ENCODE data around the gene TMEM121.

DNA sequence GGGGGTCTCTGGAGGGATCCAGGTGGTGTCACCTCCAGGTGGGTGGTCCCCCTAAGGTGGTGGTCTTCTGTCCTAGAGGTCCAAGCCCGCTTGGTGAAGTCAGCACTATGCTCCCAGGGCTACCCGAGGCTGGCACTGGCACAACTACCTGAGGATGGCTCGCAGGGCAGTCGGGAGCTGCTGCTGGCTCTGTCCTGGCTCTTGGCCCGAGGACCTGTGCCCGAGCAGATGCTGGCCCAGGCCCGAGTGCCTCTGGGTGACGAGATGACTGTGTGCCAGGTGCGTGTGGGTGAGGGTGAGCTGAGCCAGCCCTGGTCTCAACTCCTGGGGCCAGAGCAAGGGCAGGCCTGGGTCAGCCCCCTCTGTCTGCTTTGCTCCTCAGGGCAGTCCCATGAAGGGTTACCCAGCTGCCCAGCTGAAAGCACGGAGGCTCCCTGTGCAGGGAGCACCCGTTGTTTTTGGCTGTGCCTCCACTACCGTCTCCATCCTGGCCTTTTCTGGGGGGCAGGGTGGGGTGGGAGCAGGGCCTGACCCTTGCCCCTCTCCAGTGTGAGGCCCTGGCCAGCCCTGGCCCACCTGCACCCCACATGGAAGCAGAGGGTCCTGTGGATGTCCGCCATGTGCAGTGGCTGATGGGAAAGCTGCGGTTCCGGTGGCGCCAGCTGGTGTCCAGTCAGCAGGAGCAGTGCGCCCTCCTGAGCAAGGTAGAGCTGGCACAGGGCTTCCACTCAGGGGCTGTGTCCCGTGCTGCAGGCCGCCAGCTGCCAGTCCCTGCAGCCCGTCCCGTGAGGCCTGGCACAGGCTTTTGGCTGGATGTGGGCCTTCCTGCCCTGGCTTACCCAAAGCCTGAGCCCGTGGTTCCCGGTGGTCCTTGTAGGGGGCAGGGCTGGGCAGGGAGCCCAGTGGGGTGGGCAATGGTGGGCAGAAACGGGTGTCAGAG lies 34.1 kb upstream of the TMEM121 start:
- TF ChIP-seq, protein P1, sequence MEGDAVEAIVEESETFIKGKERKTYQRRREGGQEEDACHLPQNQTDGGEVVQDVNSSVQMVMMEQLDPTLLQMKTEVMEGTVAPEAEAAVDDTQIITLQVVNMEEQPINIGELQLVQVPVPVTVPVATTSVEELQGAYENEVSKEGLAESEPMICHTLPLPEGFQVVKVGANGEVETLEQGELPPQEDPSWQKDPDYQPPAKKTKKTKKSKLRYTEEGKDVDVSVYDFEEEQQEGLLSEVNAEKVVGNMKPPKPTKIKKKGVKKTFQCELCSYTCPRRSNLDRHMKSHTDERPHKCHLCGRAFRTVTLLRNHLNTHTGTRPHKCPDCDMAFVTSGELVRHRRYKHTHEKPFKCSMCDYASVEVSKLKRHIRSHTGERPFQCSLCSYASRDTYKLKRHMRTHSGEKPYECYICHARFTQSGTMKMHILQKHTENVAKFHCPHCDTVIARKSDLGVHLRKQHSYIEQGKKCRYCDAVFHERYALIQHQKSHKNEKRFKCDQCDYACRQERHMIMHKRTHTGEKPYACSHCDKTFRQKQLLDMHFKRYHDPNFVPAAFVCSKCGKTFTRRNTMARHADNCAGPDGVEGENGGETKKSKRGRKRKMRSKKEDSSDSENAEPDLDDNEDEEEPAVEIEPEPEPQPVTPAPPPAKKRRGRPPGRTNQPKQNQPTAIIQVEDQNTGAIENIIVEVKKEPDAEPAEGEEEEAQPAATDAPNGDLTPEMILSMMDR (IDR thresholded peaks at IDR 0.05; ENCODE audit: low read depth, low read length, poor library complexity, severe bottlenecking): no peak
- no peak for TF ChIP-seq EZH2phosphoT487 (IDR thresholded peaks at IDR 0.05; ENCODE audit: borderline replicate concordance, low read length)
